PC-3 (cell line): ENCODE results near the gene ACTN1. TPM values are rescaled to one million over a fixed set of nuclear protein-coding genes. Genes with fewer than 3 reads are reported as not detected.

ENCODE experiments used
- ATAC-seq: fragments of 200-7000 bp; cut with Tn5 transposase; 2 replicates; pipeline ENCODE4 v1.9.1; 2020; ENCODE audit warnings: mild to moderate bottlenecking, moderate library complexity
- BruUV-seq: library from RNA; stranded (reverse); fragments of 400-500 nt; replicated peaks from 2 replicates; lab custom pipeline; 2021; lab: Mats Ljungman, UMichigan
- CTCF ChIA-PET: fragments of 300-600 bp; sonication (Branson Sonifier 250); formaldehyde crosslinking; loops from one replicate; lab custom pipeline; 2022; ENCODE audit warnings: antibody characterized with exemption; lab: Charles Lee
- POLR2A ChIA-PET: fragments of 300-600 bp; sonication (Branson Sonifier 250); formaldehyde crosslinking; loops from one replicate; lab custom pipeline; 2022; ENCODE audit warnings: antibody characterized with exemption; ENCODE audit not compliant: unreplicated experiment; lab: Charles Lee
- DNase-seq: peaks from one replicate; pipeline ENCODE4 v3.0.0-alpha.2; 2015
- H2AFZ ChIP-seq: fragments of 300-600 bp; sonication (generic); 2 replicates; pipeline ENCODE4 v1.6.0; 2016; ENCODE audit warnings: antibody characterized with exemption, low read length
- H3F3A ChIP-seq: fragments of 300-600 bp; sonication (generic); one replicate; pipeline ENCODE4 v1.6.0; 2017; ENCODE audit warnings: antibody characterized with exemption, low read length, control low read depth, mild to moderate bottlenecking; ENCODE audit not compliant: unreplicated experiment
- H3K27ac ChIP-seq: fragments of 300-600 bp; sonication (generic); 2 replicates; pipeline ENCODE4 v1.5.1; 2016; ENCODE audit warnings: mild to moderate bottlenecking, low read length
- H3K27me3 ChIP-seq: fragments of 300-600 bp; sonication (generic); 2 replicates; pipeline ENCODE4 v1.6.1; 2016; ENCODE audit warnings: low read length, mixed read lengths
- H3K36me3 ChIP-seq: fragments of 300-600 bp; sonication (generic); 2 replicates; pipeline ENCODE4 v1.6.1; 2016; ENCODE audit warnings: low read depth, mixed run types, low read length, mixed read lengths
- H3K4me1 ChIP-seq: fragments of 300-600 bp; sonication (generic); 2 replicates; pipeline ENCODE4 v1.5.1; 2016; ENCODE audit warnings: low read length; ENCODE audit not compliant: insufficient read depth
- H3K4me2 ChIP-seq: fragments of 300-600 bp; sonication (generic); 2 replicates; pipeline ENCODE4 v1.6.0; 2016; ENCODE audit warnings: low read length
- H3K4me3 ChIP-seq: fragments of 300-600 bp; sonication (generic); 2 replicates; pipeline ENCODE4 v1.5.1; 2016; ENCODE audit warnings: mild to moderate bottlenecking, low read length, mixed read lengths
- H3K79me2 ChIP-seq: fragments of 300-600 bp; sonication (generic); 2 replicates; pipeline ENCODE4 v1.6.1; 2017; ENCODE audit warnings: low read length, mixed read lengths
- H3K9ac ChIP-seq: fragments of 300-600 bp; sonication (generic); 2 replicates; pipeline ENCODE4 v1.6.0; 2016; ENCODE audit warnings: mild to moderate bottlenecking, low read length
- H3K9me2 ChIP-seq: fragments of 300-600 bp; sonication (generic); replicated peaks from 2 replicates; pipeline ENCODE4 v1.6.1; 2016; ENCODE audit warnings: mixed run types, low read length, mixed read lengths
- H3K9me3 ChIP-seq: fragments of 300-600 bp; sonication (generic); 2 replicates; pipeline ENCODE4 v1.6.1; 2016; ENCODE audit warnings: low read length, mixed read lengths
- H4K20me1 ChIP-seq: fragments of 300-600 bp; sonication (generic); 2 replicates; pipeline ENCODE4 v1.6.1; 2016; ENCODE audit warnings: low read length, mixed read lengths
- CTCF ChIP-seq: fragments of 300-600 bp; sonication (generic); conservative IDR thresholded peaks from 2 replicates; pipeline ENCODE4 v1.5.1; 2017; ENCODE audit warnings: antibody characterized with exemption, low read depth, mild to moderate bottlenecking, low read length
- EZH2 ChIP-seq: fragments of 300-600 bp; sonication (generic); IDR thresholded peaks from one replicate; pipeline ENCODE4 v1.6.1; 2017; ENCODE audit warnings: antibody characterized with exemption, mild to moderate bottlenecking, low read length; ENCODE audit not compliant: unreplicated experiment
- EZH2phosphoT487 ChIP-seq: fragments of 300-600 bp; sonication (generic); IDR thresholded peaks from 2 replicates; pipeline ENCODE4 v1.6.1; 2018; ENCODE audit warnings: mild to moderate bottlenecking, antibody characterized with exemption, low read length, borderline replicate concordance
- intact Hi-C: fragments of 100-400 bp; cut with micrococcal nuclease; formaldehyde crosslinking; loops from 2 replicates; pipeline ENCODE4 v1.9.0; 2023
- total RNA-seq: library from RNA; depleted of rRNA; stranded (reverse); fragments of >200 nt; gene quantifications from 2 replicates; pipeline ENCODE4 v1.2.3, GENCODE V29; 2014

ACTN1 gene
- total RNA-seq, 1 experiment from 2014 or later: 303 TPM

- ChIA-PET CTCF (no interaction called here), POLR2A (no interaction called here)
- no peaks in the 10 kb centered on the region for H4K20me1 ChIP-seq
- no peak overlapping the region for H3K4me3 ChIP-seq
- no peaks in the 10 kb centered on the region for H3K79me2 ChIP-seq
- no peaks in the 10 kb centered on the region for H3K27me3 ChIP-seq
- ATAC-seq: no peak
- intact Hi-C loops: no loop called here
- no peaks in the 10 kb centered on the region for H3K36me3 ChIP-seq
- no peaks in the 10 kb centered on the region for H3K4me1 ChIP-seq
- H3K4me2 ChIP-seq: no peak overlapping the region
- no peaks in the 10 kb centered on the region for H3F3A ChIP-seq
- TF ChIP-seq EZH2 (no peak), CTCF (no peak), EZH2phosphoT487 (no peak)
- DNase-seq: no peak
- H3K9me2 ChIP-seq: no peaks in the 10 kb centered on the region
- H3K9ac ChIP-seq: no peak overlapping the region
- no peak overlapping the region for H3K27ac ChIP-seq
- no peak overlapping the region for H2AFZ ChIP-seq
- BruUV-seq: no TSS peak
- H3K9me3 ChIP-seq: no peaks in the 10 kb centered on the region
Measured at GRCh38 chr14:68994056-68994455, 15.0 kb upstream of the ACTN1 start.

- no peak overlapping the region for H3K9ac ChIP-seq
- intact Hi-C loops: no loop called here
- no peaks in the 10 kb centered on the region for H3K9me2 ChIP-seq
- no peaks in the 10 kb centered on the region for H3K9me3 ChIP-seq
- no peak overlapping the region for H3K4me3 ChIP-seq
- no peaks in the 10 kb centered on the region for H3K27me3 ChIP-seq
- ChIA-PET POLR2A (interaction anchor here (0.6 kb wide), 1 partner anchor 15 kb away, joined by 4 read pairs; no protein-coding TSS in a partner anchor), CTCF (interaction anchor here (1.0 kb wide), 1 partner anchor 120 kb away, joined by 4 read pairs; no protein-coding TSS in a partner anchor)
- H2AFZ ChIP-seq: no peak overlapping the region
- no peak for TF ChIP-seq EZH2phosphoT487
- no peaks in the 10 kb centered on the region for H3F3A ChIP-seq
- ATAC-seq (peak; percentile 70), DNase-seq (no peak)
- no peaks in the 10 kb centered on the region for H3K36me3 ChIP-seq
- H3K27ac ChIP-seq: no peak overlapping the region
- H3K4me2 ChIP-seq: no peak overlapping the region
- BruUV-seq: no TSS peak
- H4K20me1 ChIP-seq: no peaks in the 10 kb centered on the region
- H3K79me2 ChIP-seq: no peaks in the 10 kb centered on the region
- no peaks in the 10 kb centered on the region for H3K4me1 ChIP-seq
Measured at GRCh38 chr14:68987653-68988036, 8.5 kb upstream of the ACTN1 start.

GRCh38 chr14:68986926-68987652 is 8.0 kb upstream of the ACTN1 start:
- H3K9me2 ChIP-seq: no peaks in the 10 kb centered on the region
- H3F3A ChIP-seq: no peaks in the 10 kb centered on the region
- BruUV-seq: no TSS peak
- no peaks in the 10 kb centered on the region for H3K79me2 ChIP-seq
- CTCF ChIA-PET: interaction anchor here (1.0 kb wide), 1 partner anchor 121 kb away, joined by 4 read pairs; no protein-coding TSS in a partner anchor
- no peak for DNase-seq
- ATAC-seq: peak; percentile 70
- H2AFZ ChIP-seq: no peak overlapping the region
- H3K27me3 ChIP-seq: no peaks in the 10 kb centered on the region
- H3K9me3 ChIP-seq: no peaks in the 10 kb centered on the region
- no peak for TF ChIP-seq EZH2
- no peak for TF ChIP-seq EZH2phosphoT487
- TF ChIP-seq CTCF: no peak
- H3K4me2 ChIP-seq: no peak overlapping the region
- intact Hi-C loops: no loop called here
- H3K27ac ChIP-seq: no peak overlapping the region
- no peaks in the 10 kb centered on the region for H3K4me1 ChIP-seq
- POLR2A ChIA-PET: interaction anchor here (0.6 kb wide), 2 partner anchors 15 to 55 kb away, joined by 4 to 7 read pairs; no protein-coding TSS in a partner anchor
- H3K4me3 ChIP-seq: no peak overlapping the region
- H3K9ac ChIP-seq: no peak overlapping the region
- no peaks in the 10 kb centered on the region for H4K20me1 ChIP-seq
- H3K36me3 ChIP-seq: no peaks in the 10 kb centered on the region
